GM12878 (cell line): ENCODE results near the gene CCDC110. TPM values are rescaled to one million over a fixed set of nuclear protein-coding genes. Genes with fewer than 3 reads are reported as not detected.

ENCODE experiments used
- ATAC-seq: fragments of 200-7000 bp; cut with Tn5 transposase; 3 replicates; pipeline ENCODE4 v1.9.1; 2020; ENCODE audit warnings: mild to moderate bottlenecking, moderate library complexity
- BruUV-seq: library from RNA; stranded (reverse); fragments of 400-500 nt; replicated peaks from 2 replicates; lab custom pipeline; 2021; lab: Mats Ljungman, UMichigan
- CTCF ChIA-PET: fragments of 300-600 bp; sonication (Branson Sonifier 250); formaldehyde crosslinking; extraction: SDS; loops from one replicate; lab custom pipeline; 2021; ENCODE audit warnings: inconsistent platforms; lab: Yijun Ruan, JAX
- POLR2A ChIA-PET: fragments of 350-600 bp; formaldehyde crosslinking; extraction: SDS; loops from one replicate; lab custom pipeline; 2021; ENCODE audit warnings: inconsistent platforms; lab: Charles Lee
- RAD21 ChIA-PET: fragments of 300-600 bp; sonication (Branson Sonifier 250); formaldehyde crosslinking; loops from one replicate; lab custom pipeline; 2023; ENCODE audit warnings: antibody characterized with exemption; ENCODE audit not compliant: unreplicated experiment; lab: Charles Lee
- SMC1A ChIA-PET: fragments of 300-600 bp; sonication (Branson Sonifier 250); formaldehyde crosslinking; loops from one replicate; lab custom pipeline; 2023; ENCODE audit not compliant: unreplicated experiment, uncharacterized antibody; lab: Charles Lee
- DNase-seq: peaks from one replicate; pipeline ENCODE4 v3.0.0-alpha.2; 2011; ENCODE audit warnings: low read depth, low spot score
- FAIRE-seq: peaks from 3 replicates; lab custom pipeline; 2011; peaks lifted over from hg19 to GRCh38; lab: Jason Lieb, UNC
- H2AFZ ChIP-seq: 2 replicates; pipeline ENCODE4 v1.6.0; 2011; ENCODE audit warnings: low read depth, low read length, control low read depth; ENCODE audit not compliant: control insufficient read depth
- H3K27ac ChIP-seq: 2 replicates; pipeline ENCODE4 v1.5.1; 2011; ENCODE audit warnings: control low read depth; ENCODE audit not compliant: control insufficient read depth, insufficient read depth
- H3K27me3 ChIP-seq, 2 experiments: replicated peaks in 1 of 2; 2 replicates each; pipeline versions ENCODE4 v1.6.0 to v1.6.1; 2011; ENCODE audit warnings: low read length in 1 of 2; ENCODE audit not compliant: control insufficient read depth in 2 of 2, insufficient read depth in 2 of 2
- H3K36me3 ChIP-seq, 2 experiments: 2 replicates each; pipeline ENCODE4 v1.5.1; 2011; ENCODE audit warnings: low read length in 1 of 2; ENCODE audit not compliant: control insufficient read depth in 2 of 2, insufficient read depth in 2 of 2
- H3K4me1 ChIP-seq: 2 replicates; pipeline ENCODE4 v1.6.1; 2011; ENCODE audit warnings: mild to moderate bottlenecking, low read length, moderate library complexity, mixed read lengths; ENCODE audit not compliant: control insufficient read depth, insufficient read depth
- H3K4me2 ChIP-seq: 2 replicates; pipeline ENCODE4 v1.6.0; 2011; ENCODE audit warnings: control low read depth; ENCODE audit not compliant: control insufficient read depth, insufficient read depth
- H3K4me3 ChIP-seq: fragments of 200-600 bp; sonication (generic); 2 replicates; pipeline ENCODE4 v1.5.1; 2016
- H3K79me2 ChIP-seq: 2 replicates; pipeline ENCODE4 v1.6.0; 2011; ENCODE audit warnings: low read length; ENCODE audit not compliant: control insufficient read depth, insufficient read depth
- H3K9ac ChIP-seq: 2 replicates; pipeline ENCODE4 v1.8.0; 2011; ENCODE audit warnings: low read length, control low read depth, mixed read lengths; ENCODE audit not compliant: control insufficient read depth, insufficient read depth
- H3K9me3 ChIP-seq: replicated peaks from 3 replicates; pipeline ENCODE4 v1.5.1; 2011; ENCODE audit warnings: mild to moderate bottlenecking, low read length; ENCODE audit not compliant: control insufficient read depth, insufficient read depth
- H4K20me1 ChIP-seq: 2 replicates; pipeline ENCODE4 v1.6.0; 2011; ENCODE audit not compliant: control insufficient read depth, insufficient read depth
- CHD1 ChIP-seq: IDR thresholded peaks from 2 replicates; pipeline ENCODE4 v1.6.1; 2012; ENCODE audit warnings: low read depth, low read length, improper control_type of control experiment
- CREM ChIP-seq: IDR thresholded peaks from 2 replicates; pipeline ENCODE4 v1.6.1; 2014; ENCODE audit warnings: antibody characterized with exemption, low read depth
- IKZF2 ChIP-seq, 2 experiments: fragments of 450-650 bp; IDR thresholded peaks; 2 replicates each; pipeline ENCODE4 v1.6.1; 2017; ENCODE audit warnings: mild to moderate bottlenecking in 2 of 2, moderate library complexity in 2 of 2
- MYB ChIP-seq: fragments of 150-350 bp; IDR thresholded peaks from 2 replicates; pipeline ENCODE4 v1.6.1; 2014; ENCODE audit warnings: mild to moderate bottlenecking, low read depth, low read length, borderline replicate concordance
- WGBS: methylation state at CpG from one replicate; pipeline ENCODE4 v1.1.6; 2016; ENCODE audit warnings: low lambda C conversion rate; ENCODE audit not compliant: insufficient replicate concordance, insufficient coverage; ENCODE audit errors: missing lambda C conversion rate; 5-methylcytosine and 5-hydroxymethylcytosine counted together
- in situ Hi-C: fragments of 300-500 bp; cut with MboI; formaldehyde crosslinking; loops from 9 replicates; pipeline ENCODE4 v1.14.3; 2018; ENCODE audit warnings: mixed read lengths
- intact Hi-C: fragments of 100-400 bp; cut with micrococcal nuclease; formaldehyde crosslinking; loops from one replicate; pipeline ENCODE4 v1.14.2; 2022; ENCODE audit not compliant: unreplicated experiment
- polyA plus RNA-seq, 11 experiments: library from polyadenylated mRNA; depleted of rRNA in 4 of 11; unstranded in 6 of 11; stranded (reverse) in 5 of 11; fragments of >200 nt; fragmentation: Nextera tagmentation in 4 of 11; fragmentation: Illumina TruSeq in 1 of 11; extraction: Ambion mirVana in 4 of 11; extraction: Trizol in 1 of 11; gene quantifications; 1 replicate in 1 of 11; 2 replicates in 10 of 11; pipeline versions ENCODE4 v1.2.1 to v1.2.3, GENCODE V29; 2011 to 2016; ENCODE audit warnings: inconsistent platforms in 2 of 11, missing spikeins in 2 of 11, low read depth in 1 of 11
- total RNA-seq, 4 experiments: library from RNA; depleted of rRNA in 3 of 4; stranded (reverse); fragments of >200 nt in 3 of 4; fragmentation: Illumina TruSeq in 1 of 4; extraction: Trizol in 1 of 4; gene quantifications; 2 replicates each; pipeline versions ENCODE4 v1.2.1 to v1.2.3, GENCODE V29; 2013 to 2021
- TF ChIP-seq, protein P1 (sequence below): fragments of 450-650 bp; formaldehyde crosslinking; IDR thresholded peaks from 2 replicates; pipeline ENCODE4 v1.4.0; 2020; ENCODE audit warnings: mild to moderate bottlenecking, moderate library complexity

CCDC110 gene
- total and polyA plus RNA-seq, 10 of the 15 experiments (the other 5 are each of a cell fraction or from before 2014, with no cell fraction given), result 0.85 to 3.1 (median 2.1) TPM; not detected in 1

DNA sequence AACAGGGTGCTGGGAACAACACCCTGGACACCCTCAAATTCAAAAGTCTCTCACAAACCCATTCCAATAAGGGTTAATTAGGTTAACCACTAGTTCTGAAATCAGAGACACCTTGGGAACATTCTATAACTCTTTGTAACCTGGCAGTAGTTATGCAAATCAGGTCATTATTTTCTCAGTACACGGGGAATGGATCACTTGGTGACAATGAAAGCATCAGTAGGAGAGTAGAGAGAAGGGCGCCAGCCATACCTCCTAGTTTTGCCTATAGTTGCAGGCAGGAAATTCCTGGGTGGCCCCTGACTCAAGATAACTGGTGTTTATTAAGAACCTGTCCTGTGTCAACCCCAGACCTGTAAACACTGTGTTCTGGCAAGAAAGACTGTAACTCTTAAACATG is 2.5 kb downstream of the CCDC110 start (continued):
- TF ChIP-seq, protein P1, sequence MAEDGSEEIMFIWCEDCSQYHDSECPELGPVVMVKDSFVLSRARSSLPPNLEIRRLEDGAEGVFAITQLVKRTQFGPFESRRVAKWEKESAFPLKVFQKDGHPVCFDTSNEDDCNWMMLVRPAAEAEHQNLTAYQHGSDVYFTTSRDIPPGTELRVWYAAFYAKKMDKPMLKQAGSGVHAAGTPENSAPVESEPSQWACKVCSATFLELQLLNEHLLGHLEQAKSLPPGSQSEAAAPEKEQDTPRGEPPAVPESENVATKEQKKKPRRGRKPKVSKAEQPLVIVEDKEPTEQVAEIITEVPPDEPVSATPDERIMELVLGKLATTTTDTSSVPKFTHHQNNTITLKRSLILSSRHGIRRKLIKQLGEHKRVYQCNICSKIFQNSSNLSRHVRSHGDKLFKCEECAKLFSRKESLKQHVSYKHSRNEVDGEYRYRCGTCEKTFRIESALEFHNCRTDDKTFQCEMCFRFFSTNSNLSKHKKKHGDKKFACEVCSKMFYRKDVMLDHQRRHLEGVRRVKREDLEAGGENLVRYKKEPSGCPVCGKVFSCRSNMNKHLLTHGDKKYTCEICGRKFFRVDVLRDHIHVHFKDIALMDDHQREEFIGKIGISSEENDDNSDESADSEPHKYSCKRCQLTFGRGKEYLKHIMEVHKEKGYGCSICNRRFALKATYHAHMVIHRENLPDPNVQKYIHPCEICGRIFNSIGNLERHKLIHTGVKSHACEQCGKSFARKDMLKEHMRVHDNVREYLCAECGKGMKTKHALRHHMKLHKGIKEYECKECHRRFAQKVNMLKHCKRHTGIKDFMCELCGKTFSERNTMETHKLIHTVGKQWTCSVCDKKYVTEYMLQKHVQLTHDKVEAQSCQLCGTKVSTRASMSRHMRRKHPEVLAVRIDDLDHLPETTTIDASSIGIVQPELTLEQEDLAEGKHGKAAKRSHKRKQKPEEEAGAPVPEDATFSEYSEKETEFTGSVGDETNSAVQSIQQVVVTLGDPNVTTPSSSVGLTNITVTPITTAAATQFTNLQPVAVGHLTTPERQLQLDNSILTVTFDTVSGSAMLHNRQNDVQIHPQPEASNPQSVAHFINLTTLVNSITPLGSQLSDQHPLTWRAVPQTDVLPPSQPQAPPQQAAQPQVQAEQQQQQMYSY (CRISPR knock-in tag), result no peak

DNA sequence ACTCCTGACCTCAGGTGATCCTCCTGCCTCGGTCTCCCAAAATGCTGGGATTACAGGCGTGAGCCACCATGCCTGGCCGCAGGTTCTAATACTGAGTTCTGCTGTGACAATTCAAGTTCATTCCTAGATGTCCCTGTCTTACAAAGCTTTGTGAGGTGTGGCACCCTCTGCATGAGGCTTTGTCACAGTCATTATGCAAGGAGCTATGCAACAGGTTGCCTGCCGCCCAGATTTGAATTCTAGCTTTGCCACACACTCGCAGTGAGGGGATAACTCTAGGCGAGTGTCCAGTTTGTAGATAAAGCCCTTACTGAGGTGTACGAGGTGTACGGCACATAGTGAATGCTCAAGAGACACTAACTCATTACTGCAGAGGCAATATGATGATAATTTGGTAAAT is 3.5 kb downstream of the CCDC110 start:
- TF ChIP-seq MYB (no peak), IKZF2 (IDR thresholded peaks at IDR 0.05) (no peak), CREM (no peak), CHD1 (no peak)
- TF ChIP-seq, all 136 proteins: peak for 0
- ATAC-seq (no peak), DNase-seq (no peak), FAIRE-seq (no peak)
- ChIA-PET POLR2A (no interaction called here), RAD21 (no interaction called here), CTCF (no interaction called here), SMC1A (no interaction called here)
- no TSS peak for BruUV-seq
- no peaks in the 10 kb centered on the region; the same call in none of the 2 replicates for H3K79me2 ChIP-seq
- no peak overlapping the region for H3K27ac ChIP-seq
- no peak overlapping the region for H3K4me2 ChIP-seq
- no peaks in the 10 kb centered on the region for H3K36me3 ChIP-seq
- peaks cover 0 to 2% of the 10 kb centered on the region in 2 experiments; a peak in 1 of 4 replicates for H3K27me3 ChIP-seq
- 83% methylated on average over 8 of the region's 8 CpGs for WGBS
- no peak overlapping the region for H2AFZ ChIP-seq
- H3K9ac ChIP-seq, result no peak overlapping the region
- in situ Hi-C loops (no loop called here), intact Hi-C loops (no loop called here)
- no peak overlapping the region for H3K4me3 ChIP-seq
- peaks cover 13% of the 10 kb centered on the region for H3K4me1 ChIP-seq
- no peaks in the 10 kb centered on the region; the same call in 2 of the 3 replicates for H3K9me3 ChIP-seq
- no peaks in the 10 kb centered on the region for H4K20me1 ChIP-seq
